K562 (cell line): ENCODE data around the gene U2AF1L4. TPM values are rescaled to one million over a fixed set of nuclear protein-coding genes. Genes with fewer than 3 reads are reported as not detected.

Source experiments
- ATAC-seq: fragments of 200-7000 bp; cut with Tn5 transposase; 3 replicates; pipeline ENCODE4 v1.9.1; 2020; ENCODE audit warnings: moderate library complexity
- BruUV-seq: library from RNA; stranded (reverse); fragments of 400-500 nt; replicated peaks from 2 replicates; lab custom pipeline; 2021; lab: Mats Ljungman, UMichigan
- CTCF ChIA-PET: fragments of 300-600 bp; formaldehyde crosslinking; extraction: SDS; loops from one replicate; lab custom pipeline; 2021; ENCODE audit warnings: low intra/inter-chr PET ratio; lab: Yijun Ruan, JAX
- POLR2A ChIA-PET: fragments of 300-600, 350-650 bp; sonication (Branson Sonifier 250); formaldehyde crosslinking; extraction: SDS; loops from one replicate; lab custom pipeline; 2021; ENCODE audit warnings: antibody characterized with exemption, inconsistent platforms; lab: Yijun Ruan, JAX
- DNase-seq, 4 experiments: peaks; one replicate each; pipeline versions ENCODE4 v3.0.0 to v3.0.0-alpha.2; 2011 to 2018; ENCODE audit warnings: low spot score in 3 of 4, mixed read lengths in 3 of 4; ENCODE audit errors: extremely low read depth in 1 of 4
- FAIRE-seq: peaks from 2 replicates; lab custom pipeline; 2011; peaks lifted over from hg19 to GRCh38; lab: Jason Lieb, UNC
- H2AFZ ChIP-seq: 2 replicates; pipeline ENCODE4 v1.6.0; 2011; ENCODE audit warnings: low read depth, low read length, control low read depth, inconsistent platforms
- H3K27ac ChIP-seq: fragments of 200-600 bp; 3 replicates; pipeline ENCODE4 v1.8.0; 2011; ENCODE audit warnings: low read depth, mild to moderate bottlenecking, control low read depth, inconsistent platforms, low read length, moderate library complexity, mixed read lengths; ENCODE audit errors: extremely low read depth
- H3K27me3 ChIP-seq, 2 experiments: fragments of 300-600 bp in 1 of 2; 2 replicates in 1 of 2; 3 replicates in 1 of 2; pipeline versions ENCODE4 v1.6.0 to v1.8.0; 2011; ENCODE audit warnings: inconsistent platforms in 2 of 2, low read length in 2 of 2, mild to moderate bottlenecking in 1 of 2, mixed read lengths in 1 of 2, moderate library complexity in 1 of 2; ENCODE audit not compliant: control insufficient read depth in 2 of 2, insufficient read depth in 2 of 2
- H3K36me3 ChIP-seq: fragments of 300-600 bp; 3 replicates; pipeline ENCODE4 v1.8.0; 2011; ENCODE audit warnings: mild to moderate bottlenecking, low read length, inconsistent platforms; ENCODE audit not compliant: control insufficient read depth, insufficient read depth
- H3K4me1 ChIP-seq, 2 experiments: fragments of 200-600 bp in 1 of 2; replicated peaks in 1 of 2; 2 replicates in 1 of 2; 3 replicates in 1 of 2; pipeline versions ENCODE4 v1.5.1 to v1.8.0; 2011; ENCODE audit warnings: inconsistent platforms in 2 of 2, low read length in 2 of 2, mild to moderate bottlenecking in 1 of 2, mixed read lengths in 1 of 2, moderate library complexity in 1 of 2; ENCODE audit not compliant: control insufficient read depth in 2 of 2, insufficient read depth in 2 of 2
- H3K4me2 ChIP-seq: 2 replicates; pipeline ENCODE4 v1.6.1; 2011; ENCODE audit warnings: low read length, control low read depth, inconsistent platforms, mixed read lengths; ENCODE audit not compliant: insufficient read depth
- H3K4me3 ChIP-seq: fragments of 200-600 bp; sonication (generic), shearing (Covaris generic); 2 replicates; pipeline ENCODE4 v1.5.1; 2016; ENCODE audit warnings: control low read depth, inconsistent platforms
- H3K79me2 ChIP-seq: fragments of 200-600 bp; 3 replicates; pipeline ENCODE4 v1.8.0; 2011; ENCODE audit warnings: low read length, inconsistent platforms; ENCODE audit not compliant: control insufficient read depth, insufficient read depth
- H3K9ac ChIP-seq, 2 experiments: 2 replicates each; pipeline versions ENCODE4 v1.6.0 to v1.6.1; 2011; ENCODE audit warnings: low read depth in 2 of 2, low read length in 2 of 2, control low read depth in 1 of 2, inconsistent platforms in 1 of 2, mild to moderate bottlenecking in 1 of 2, mixed read lengths in 1 of 2; ENCODE audit not compliant: insufficient read depth in 1 of 2
- H3K9me1 ChIP-seq: one replicate; pipeline ENCODE4 v1.6.0; 2011; ENCODE audit warnings: inconsistent platforms, mild to moderate bottlenecking, low read length, moderate library complexity; ENCODE audit not compliant: control insufficient read depth, insufficient read depth
- H3K9me3 ChIP-seq: replicated peaks from 2 replicates; pipeline ENCODE4 v1.5.1; 2011; ENCODE audit warnings: low read depth, low read length, inconsistent platforms; ENCODE audit not compliant: control insufficient read depth, insufficient read depth
- H4K20me1 ChIP-seq: replicated peaks from 2 replicates; pipeline ENCODE4 v1.6.1; 2011; ENCODE audit warnings: low read length, inconsistent platforms, mixed read lengths; ENCODE audit not compliant: control insufficient read depth, insufficient read depth
- BDP1 ChIP-seq: IDR thresholded peaks from 3 replicates; pipeline ENCODE4 v1.6.1; 2011; ENCODE audit not compliant: insufficient read length, insufficient read depth
- C11orf30 ChIP-seq: fragments of 450-650 bp; IDR thresholded peaks from 2 replicates; pipeline ENCODE4 v1.6.1; 2016; ENCODE audit warnings: low read depth, mild to moderate bottlenecking
- CC2D1A ChIP-seq: fragments of 450-650 bp; IDR thresholded peaks from 2 replicates; pipeline ENCODE4 v1.6.1; 2017; ENCODE audit warnings: mild to moderate bottlenecking
- FOXA3 ChIP-seq, 2 experiments: fragments of 450-650 bp in 1 of 2; sonication (generic) in 1 of 2; formaldehyde crosslinking; IDR thresholded peaks in 1 of 2; conservative IDR thresholded peaks in 1 of 2; 2 replicates each; pipeline versions ENCODE4 v1.4.0 to v1.8.0; 2020 to 2022; ENCODE audit warnings: mild to moderate bottlenecking in 2 of 2, missing genetic modification reagents in 1 of 2
- GABPB1 ChIP-seq: sonication (generic); formaldehyde crosslinking; IDR thresholded peaks from 2 replicates; pipeline ENCODE4 v1.8.0; 2022; ENCODE audit warnings: mild to moderate bottlenecking, missing genetic modification reagents
- MAFG ChIP-seq: fragments of 450-650 bp; conservative IDR thresholded peaks from 2 replicates; pipeline ENCODE4 v1.6.1; 2016; ENCODE audit warnings: missing genetic modification characterization, missing compliant biosample characterization
- MAFK ChIP-seq: IDR thresholded peaks from 2 replicates; pipeline ENCODE4 v1.6.1; 2011; ENCODE audit warnings: low read length, improper control_type of control experiment
- NFIC ChIP-seq: fragments of 450-650 bp; IDR thresholded peaks from 2 replicates; pipeline ENCODE4 v1.6.1; 2017; ENCODE audit warnings: mild to moderate bottlenecking, inconsistent platforms
- PCBP2 ChIP-seq: fragments of 200-400 bp; formaldehyde crosslinking; IDR thresholded peaks from 2 replicates; pipeline ENCODE4 v1.6.1; 2018; ENCODE audit warnings: low read length, low read depth, mild to moderate bottlenecking, moderate library complexity; ENCODE audit not compliant: poor library complexity, severe bottlenecking
- PHB ChIP-seq: fragments of 250-450 bp; sonication (Bioruptor Pico); IDR thresholded peaks from 2 replicates; pipeline ENCODE4 v1.5.0; 2021
- POLR2AphosphoS5 ChIP-seq: IDR thresholded peaks from 2 replicates; pipeline ENCODE4 v1.6.1; 2011; ENCODE audit warnings: mild to moderate bottlenecking, low read depth, low read length, moderate library complexity; ENCODE audit not compliant: control insufficient read depth, insufficient read depth
- TAF7 ChIP-seq: fragments of 450-650 bp; IDR thresholded peaks from 2 replicates; pipeline ENCODE4 v1.6.1; 2016; ENCODE audit warnings: missing genetic modification characterization, missing compliant biosample characterization
- ZNF146 ChIP-seq: IDR thresholded peaks from one replicate; pipeline ENCODE4 v1.6.1; 2018; ENCODE audit warnings: missing compliant biosample characterization; ENCODE audit not compliant: unreplicated experiment
- ZNF316 ChIP-seq: fragments of 450-650 bp; IDR thresholded peaks from 2 replicates; pipeline ENCODE4 v1.6.1; 2016
- ZNF324 ChIP-seq: fragments of 250-450 bp; sonication (Bioruptor Pico); IDR thresholded peaks from 2 replicates; pipeline ENCODE4 v1.4.0; 2020; ENCODE audit warnings: mild to moderate bottlenecking
- WGBS: fragments of 100-300 bp; shearing (Covaris generic); methylation state at CpG from one replicate; pipeline ENCODE4 v1.1.6; 2016; ENCODE audit warnings: low coverage, mixed read lengths; ENCODE audit not compliant: insufficient coverage; ENCODE audit errors: missing lambda C conversion rate; 5-methylcytosine and 5-hydroxymethylcytosine counted together
- in situ Hi-C: fragments of 300-500 bp; cut with MboI; formaldehyde crosslinking; loops from 4 replicates; pipeline ENCODE4 v1.15.0; 2018; ENCODE audit warnings: inconsistent platforms, mixed read lengths
- intact Hi-C: fragments of 100-400 bp; cut with micrococcal nuclease; formaldehyde crosslinking; loops from 2 replicates; pipeline ENCODE4 v1.14.2; 2022
- polyA plus RNA-seq, 8 experiments: library from polyadenylated mRNA; depleted of rRNA in 4 of 8; stranded (reverse) in 5 of 8; unstranded in 3 of 8; fragments of >200 nt; fragmentation: Nextera tagmentation in 2 of 8; fragmentation: Illumina TruSeq in 1 of 8; extraction: Ambion mirVana in 2 of 8; extraction: Trizol in 1 of 8; gene quantifications; 2 replicates each; pipeline versions ENCODE4 v1.2.1 to v1.2.3, GENCODE V29; 2011 to 2014; ENCODE audit warnings: inconsistent platforms in 1 of 8, missing spikeins in 1 of 8
- total RNA-seq, 7 experiments: library from RNA; depleted of rRNA in 6 of 7; stranded (reverse); fragments of >200 nt in 6 of 7; fragmentation: Illumina TruSeq in 2 of 7; extraction: Trizol in 2 of 7; gene quantifications; 2 replicates each; pipeline versions ENCODE4 v1.2.1 to v1.2.3, GENCODE V29; 2011 to 2021; ENCODE audit warnings: low replicate concordance in 1 of 7
- TF ChIP-seq, protein P1 (sequence below): IDR thresholded peaks from 2 replicates; pipeline ENCODE4 v1.6.1; 2016; ENCODE audit warnings: missing genetic modification characterization, missing compliant biosample characterization

The U2AF1L4 gene
- total and polyA plus RNA-seq, 9 of the 15 experiments (the other 6 are each of a cell fraction or from before 2014, with no cell fraction given), result 8.4 to 19.5 (median 12.6) TPM

- H3K36me3 ChIP-seq, result peaks cover 35% of the 10 kb centered on the region; the same call in 1 of the 3 replicates
- ATAC-seq (no peak), DNase-seq (no peak)
- POLR2A ChIA-PET, result interaction anchor here (0.6 to 0.7 kb wide), 2 partner anchors 11 to 52 kb away, joined by 3 read pairs; partner anchors contain the start of gene PROSER3
- H3K9me1 ChIP-seq, result peaks cover 2% of the 10 kb centered on the region
- H3K4me3 ChIP-seq, result no peak overlapping the region
- no peaks in the 10 kb centered on the region for H3K79me2 ChIP-seq
- CTCF ChIA-PET, result no interaction called here
- no peaks in the 10 kb centered on the region for H3K9me3 ChIP-seq
- no peaks in the 10 kb centered on the region; the same call in 1 of the 2 replicates for H4K20me1 ChIP-seq
- BruUV-seq, result no TSS peak
- intact Hi-C loops (no loop called here), in situ Hi-C loops (no loop called here)
- WGBS, result 94% methylated on average over 12 of the region's 15 CpGs
- peak overlapping the region in 1 of 2 experiments; percentile 45; a peak in 1 of 4 replicates for H3K9ac ChIP-seq
- TF ChIP-seq FOXA3 (CRISPR knock-in tag; conservative IDR thresholded peaks at IDR 0.05 in 1 of 2, IDR thresholded peaks at IDR 0.05 in 1 of 2) (no peak), MAFG (tag) (peak; percentile 56), C11orf30 (peak; percentile 76), CC2D1A (no peak), ZNF324 (CRISPR knock-in tag) (no peak), MAFK (peak; percentile 63), BDP1 (no peak), PCBP2 (no peak), NFIC (no peak), ZNF316 (peak; percentile 78), ZNF146 (CRISPR knock-in tag) (no peak), TAF7 (tag) (no peak), GABPB1 (no peak), POLR2AphosphoS5 (0 out of 2 replicates have a peak, but pooled peaks have one; percentile 12), PHB (CRISPR knock-in tag) (no peak)
- TF ChIP-seq, protein P1, sequence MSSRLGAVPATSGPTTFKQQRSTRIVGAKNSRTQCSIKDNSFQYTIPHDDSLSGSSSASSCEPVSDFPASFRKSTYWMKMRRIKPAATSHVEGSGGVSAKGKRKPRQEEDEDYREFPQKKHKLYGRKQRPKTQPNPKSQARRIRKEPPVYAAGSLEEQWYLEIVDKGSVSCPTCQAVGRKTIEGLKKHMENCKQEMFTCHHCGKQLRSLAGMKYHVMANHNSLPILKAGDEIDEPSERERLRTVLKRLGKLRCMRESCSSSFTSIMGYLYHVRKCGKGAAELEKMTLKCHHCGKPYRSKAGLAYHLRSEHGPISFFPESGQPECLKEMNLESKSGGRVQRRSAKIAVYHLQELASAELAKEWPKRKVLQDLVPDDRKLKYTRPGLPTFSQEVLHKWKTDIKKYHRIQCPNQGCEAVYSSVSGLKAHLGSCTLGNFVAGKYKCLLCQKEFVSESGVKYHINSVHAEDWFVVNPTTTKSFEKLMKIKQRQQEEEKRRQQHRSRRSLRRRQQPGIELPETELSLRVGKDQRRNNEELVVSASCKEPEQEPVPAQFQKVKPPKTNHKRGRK (tag), result no peak
- TF ChIP-seq, all 486 proteins: peak for 5
- no peak for FAIRE-seq
- Histone ChIP-seq H3K4me1 (peaks cover 0 to 19% of the 10 kb centered on the region in 2 experiments; a peak in 2 of 5 replicates), H2AFZ (no peak overlapping the region), H3K4me2 (no peak overlapping the region), H3K27me3 (no peaks in the 10 kb centered on the region), H3K27ac (no peak overlapping the region)
Observed at GRCh38 chr19:35768082-35768421, 22.8 kb upstream of the U2AF1L4 start.
